Measurements from ENCODE around the gene LAIR1. TPM values are rescaled to one million over a fixed set of nuclear protein-coding genes. Genes with fewer than 3 reads are reported as not detected.

LAIR1 gene
- total and polyA plus RNA-seq, 2 experiments from 2014 or later, result 0.10 to 1.3 TPM

DNA sequence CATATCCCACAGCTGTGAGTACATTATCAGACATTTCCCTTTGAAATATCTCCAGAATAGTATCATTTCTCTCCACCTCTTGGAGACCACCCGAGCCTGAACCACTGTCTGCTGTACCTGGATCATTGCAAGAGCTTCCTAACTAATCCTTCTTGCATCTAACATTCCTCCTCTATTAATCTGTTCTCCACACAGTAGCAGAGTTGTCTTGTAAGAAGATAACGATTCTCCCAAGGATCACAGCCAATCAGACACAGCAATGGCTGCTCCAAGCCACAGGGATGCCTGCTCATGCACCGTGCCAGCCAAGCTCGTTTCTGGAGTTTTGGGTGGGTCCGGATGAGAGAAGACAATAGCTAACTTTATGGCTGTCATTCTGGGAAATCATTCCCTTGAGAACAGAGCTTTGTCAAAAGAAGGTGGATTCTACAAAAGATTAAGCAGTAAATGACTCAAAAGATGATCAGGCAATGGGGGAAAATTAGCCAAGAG, 14.5 kb upstream of the LAIR1 start:
- Histone ChIP-seq H3F3A (replicated peaks; ENCODE audit: low read depth) (no peaks in the 10 kb centered on the region), H3K9me2 (ENCODE audit: insufficient read depth) (no peaks in the 10 kb centered on the region), H3K4me3 (no peak overlapping the region), H3K27ac (ENCODE audit: low read depth) (no peak overlapping the region), H3K27me3 (ENCODE audit: insufficient read depth) (no peaks in the 10 kb centered on the region), H4K20me1 (replicated peaks; ENCODE audit: insufficient read depth) (no peaks in the 10 kb centered on the region), H3K36me3 (ENCODE audit: insufficient read depth) (no peaks in the 10 kb centered on the region), H3K4me1 (ENCODE audit: insufficient read depth) (no peaks in the 10 kb centered on the region), H3K4me2 (no peak overlapping the region), H3K79me2 (replicated peaks; ENCODE audit: insufficient read depth) (no peaks in the 10 kb centered on the region), H2AFZ (no peak overlapping the region)
- Mint-ChIP-seq H3K4me1 (no peaks in the 10 kb centered on the region), H3K27me3 (ENCODE audit: insufficient read depth, low read depth, poor library complexity) (peaks cover 4% of the 10 kb centered on the region), H3K9me3 (peaks cover 17% of the 10 kb centered on the region), H3K36me3 (ENCODE audit: low read depth) (no peaks in the 10 kb centered on the region; the same call in 2 of the 3 replicates), H3K27ac (no peak overlapping the region), H3K4me3 (no peak overlapping the region)
- TF ChIP-seq ZNF114 (CRISPR knock-in tag; IDR thresholded peaks at IDR 0.05) (no peak), JUNB (IDR thresholded peaks at IDR 0.05; ENCODE audit: unreplicated experiment) (no peak), EZH2phosphoT487 (IDR thresholded peaks at IDR 0.05; ENCODE audit: unreplicated experiment) (no peak), STAT1 (IDR thresholded peaks at IDR 0.05; ENCODE audit: unreplicated experiment) (no peak), ZNF331 (CRISPR knock-in tag; IDR thresholded peaks at IDR 0.05; ENCODE audit: low read depth) (no peak), CREB1 (CRISPR knock-in tag; IDR thresholded peaks at IDR 0.05; ENCODE audit: low read depth) (no peak), POLR2AphosphoS5 (IDR thresholded peaks at IDR 0.05; ENCODE audit: low read depth) (no peak), NANOG (IDR thresholded peaks at IDR 0.05; ENCODE audit: borderline replicate concordance) (no peak), EZH2 (IDR thresholded peaks at IDR 0.05; ENCODE audit: low read depth, unreplicated experiment) (no peak)
- TF ChIP-seq, protein P1, sequence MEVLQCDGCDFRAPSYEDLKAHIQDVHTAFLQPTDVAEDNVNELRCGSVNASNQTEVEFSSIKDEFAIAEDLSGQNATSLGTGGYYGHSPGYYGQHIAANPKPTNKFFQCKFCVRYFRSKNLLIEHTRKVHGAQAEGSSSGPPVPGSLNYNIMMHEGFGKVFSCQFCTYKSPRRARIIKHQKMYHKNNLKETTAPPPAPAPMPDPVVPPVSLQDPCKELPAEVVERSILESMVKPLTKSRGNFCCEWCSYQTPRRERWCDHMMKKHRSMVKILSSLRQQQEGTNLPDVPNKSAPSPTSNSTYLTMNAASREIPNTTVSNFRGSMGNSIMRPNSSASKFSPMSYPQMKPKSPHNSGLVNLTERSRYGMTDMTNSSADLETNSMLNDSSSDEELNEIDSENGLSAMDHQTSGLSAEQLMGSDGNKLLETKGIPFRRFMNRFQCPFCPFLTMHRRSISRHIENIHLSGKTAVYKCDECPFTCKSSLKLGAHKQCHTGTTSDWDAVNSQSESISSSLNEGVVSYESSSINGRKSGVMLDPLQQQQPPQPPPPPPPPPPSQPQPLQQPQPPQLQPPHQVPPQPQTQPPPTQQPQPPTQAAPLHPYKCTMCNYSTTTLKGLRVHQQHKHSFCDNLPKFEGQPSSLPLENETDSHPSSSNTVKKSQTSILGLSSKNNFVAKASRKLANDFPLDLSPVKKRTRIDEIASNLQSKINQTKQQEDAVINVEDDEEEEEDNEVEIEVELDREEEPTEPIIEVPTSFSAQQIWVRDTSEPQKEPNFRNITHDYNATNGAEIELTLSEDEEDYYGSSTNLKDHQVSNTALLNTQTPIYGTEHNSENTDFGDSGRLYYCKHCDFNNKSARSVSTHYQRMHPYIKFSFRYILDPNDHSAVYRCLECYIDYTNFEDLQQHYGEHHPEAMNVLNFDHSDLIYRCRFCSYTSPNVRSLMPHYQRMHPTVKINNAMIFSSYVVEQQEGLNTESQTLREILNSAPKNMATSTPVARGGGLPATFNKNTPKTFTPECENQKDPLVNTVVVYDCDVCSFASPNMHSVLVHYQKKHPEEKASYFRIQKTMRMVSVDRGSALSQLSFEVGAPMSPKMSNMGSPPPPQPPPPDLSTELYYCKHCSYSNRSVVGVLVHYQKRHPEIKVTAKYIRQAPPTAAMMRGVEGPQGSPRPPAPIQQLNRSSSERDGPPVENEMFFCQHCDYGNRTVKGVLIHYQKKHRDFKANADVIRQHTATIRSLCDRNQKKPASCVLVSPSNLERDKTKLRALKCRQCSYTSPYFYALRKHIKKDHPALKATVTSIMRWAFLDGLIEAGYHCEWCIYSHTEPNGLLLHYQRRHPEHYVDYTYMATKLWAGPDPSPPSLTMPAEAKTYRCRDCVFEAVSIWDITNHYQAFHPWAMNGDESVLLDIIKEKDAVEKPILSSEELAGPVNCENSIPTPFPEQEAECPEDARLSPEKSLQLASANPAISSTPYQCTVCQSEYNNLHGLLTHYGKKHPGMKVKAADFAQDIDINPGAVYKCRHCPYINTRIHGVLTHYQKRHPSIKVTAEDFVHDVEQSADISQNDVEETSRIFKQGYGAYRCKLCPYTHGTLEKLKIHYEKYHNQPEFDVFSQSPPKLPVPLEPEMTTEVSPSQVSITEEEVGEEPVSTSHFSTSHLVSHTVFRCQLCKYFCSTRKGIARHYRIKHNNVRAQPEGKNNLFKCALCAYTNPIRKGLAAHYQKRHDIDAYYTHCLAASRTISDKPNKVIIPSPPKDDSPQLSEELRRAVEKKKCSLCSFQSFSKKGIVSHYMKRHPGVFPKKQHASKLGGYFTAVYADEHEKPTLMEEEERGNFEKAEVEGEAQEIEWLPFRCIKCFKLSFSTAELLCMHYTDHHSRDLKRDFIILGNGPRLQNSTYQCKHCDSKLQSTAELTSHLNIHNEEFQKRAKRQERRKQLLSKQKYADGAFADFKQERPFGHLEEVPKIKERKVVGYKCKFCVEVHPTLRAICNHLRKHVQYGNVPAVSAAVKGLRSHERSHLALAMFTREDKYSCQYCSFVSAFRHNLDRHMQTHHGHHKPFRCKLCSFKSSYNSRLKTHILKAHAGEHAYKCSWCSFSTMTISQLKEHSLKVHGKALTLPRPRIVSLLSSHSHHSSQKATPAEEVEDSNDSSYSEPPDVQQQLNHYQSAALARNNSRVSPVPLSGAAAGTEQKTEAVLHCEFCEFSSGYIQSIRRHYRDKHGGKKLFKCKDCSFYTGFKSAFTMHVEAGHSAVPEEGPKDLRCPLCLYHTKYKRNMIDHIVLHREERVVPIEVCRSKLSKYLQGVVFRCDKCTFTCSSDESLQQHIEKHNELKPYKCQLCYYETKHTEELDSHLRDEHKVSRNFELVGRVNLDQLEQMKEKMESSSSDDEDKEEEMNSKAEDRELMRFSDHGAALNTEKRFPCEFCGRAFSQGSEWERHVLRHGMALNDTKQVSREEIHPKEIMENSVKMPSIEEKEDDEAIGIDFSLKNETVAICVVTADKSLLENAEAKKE (CRISPR knock-in tag; IDR thresholded peaks at IDR 0.05), result no peak
- TF ChIP-seq, protein P2, sequence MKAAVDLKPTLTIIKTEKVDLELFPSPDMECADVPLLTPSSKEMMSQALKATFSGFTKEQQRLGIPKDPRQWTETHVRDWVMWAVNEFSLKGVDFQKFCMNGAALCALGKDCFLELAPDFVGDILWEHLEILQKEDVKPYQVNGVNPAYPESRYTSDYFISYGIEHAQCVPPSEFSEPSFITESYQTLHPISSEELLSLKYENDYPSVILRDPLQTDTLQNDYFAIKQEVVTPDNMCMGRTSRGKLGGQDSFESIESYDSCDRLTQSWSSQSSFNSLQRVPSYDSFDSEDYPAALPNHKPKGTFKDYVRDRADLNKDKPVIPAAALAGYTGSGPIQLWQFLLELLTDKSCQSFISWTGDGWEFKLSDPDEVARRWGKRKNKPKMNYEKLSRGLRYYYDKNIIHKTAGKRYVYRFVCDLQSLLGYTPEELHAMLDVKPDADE (IDR thresholded peaks at IDR 0.05), result no peak
- TF ChIP-seq, protein P3, sequence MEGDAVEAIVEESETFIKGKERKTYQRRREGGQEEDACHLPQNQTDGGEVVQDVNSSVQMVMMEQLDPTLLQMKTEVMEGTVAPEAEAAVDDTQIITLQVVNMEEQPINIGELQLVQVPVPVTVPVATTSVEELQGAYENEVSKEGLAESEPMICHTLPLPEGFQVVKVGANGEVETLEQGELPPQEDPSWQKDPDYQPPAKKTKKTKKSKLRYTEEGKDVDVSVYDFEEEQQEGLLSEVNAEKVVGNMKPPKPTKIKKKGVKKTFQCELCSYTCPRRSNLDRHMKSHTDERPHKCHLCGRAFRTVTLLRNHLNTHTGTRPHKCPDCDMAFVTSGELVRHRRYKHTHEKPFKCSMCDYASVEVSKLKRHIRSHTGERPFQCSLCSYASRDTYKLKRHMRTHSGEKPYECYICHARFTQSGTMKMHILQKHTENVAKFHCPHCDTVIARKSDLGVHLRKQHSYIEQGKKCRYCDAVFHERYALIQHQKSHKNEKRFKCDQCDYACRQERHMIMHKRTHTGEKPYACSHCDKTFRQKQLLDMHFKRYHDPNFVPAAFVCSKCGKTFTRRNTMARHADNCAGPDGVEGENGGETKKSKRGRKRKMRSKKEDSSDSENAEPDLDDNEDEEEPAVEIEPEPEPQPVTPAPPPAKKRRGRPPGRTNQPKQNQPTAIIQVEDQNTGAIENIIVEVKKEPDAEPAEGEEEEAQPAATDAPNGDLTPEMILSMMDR (conservative IDR thresholded peaks at IDR 0.05; ENCODE audit: low read depth in 2 of 2), result no peak
- ATAC-seq (no peak), DNase-seq (ENCODE audit: low spot score) (no peak)

Measured in GM23338 (cell line).